PC-3 (cell line): Measurements from ENCODE around the gene FADD. TPM values are rescaled to one million over a fixed set of nuclear protein-coding genes. Genes with fewer than 3 reads are reported as not detected.

Experiments used
- ATAC-seq: fragments of 200-7000 bp; cut with Tn5 transposase; 2 replicates; pipeline ENCODE4 v1.9.1; 2020; ENCODE audit warnings: mild to moderate bottlenecking, moderate library complexity
- Bru-seq: library from RNA; stranded (reverse); fragments of 400-500 nt; gene quantifications from one replicate; lab custom pipeline; 2021; lab: Mats Ljungman, UMichigan
- BruChase-seq, 2 experiments: library from RNA; stranded (reverse); fragments of 400-500 nt; gene quantifications; one replicate each; lab custom pipeline; 2021; lab: Mats Ljungman, UMichigan
- BruUV-seq: library from RNA; stranded (reverse); fragments of 400-500 nt; replicated peaks from 2 replicates; lab custom pipeline; 2021; lab: Mats Ljungman, UMichigan
- CTCF ChIA-PET: fragments of 300-600 bp; sonication (Branson Sonifier 250); formaldehyde crosslinking; loops from one replicate; lab custom pipeline; 2022; ENCODE audit warnings: antibody characterized with exemption; lab: Charles Lee
- POLR2A ChIA-PET: fragments of 300-600 bp; sonication (Branson Sonifier 250); formaldehyde crosslinking; loops from one replicate; lab custom pipeline; 2022; ENCODE audit warnings: antibody characterized with exemption; ENCODE audit not compliant: unreplicated experiment; lab: Charles Lee
- DNase-seq: peaks from one replicate; pipeline ENCODE4 v3.0.0-alpha.2; 2015
- H2AFZ ChIP-seq: fragments of 300-600 bp; sonication (generic); 2 replicates; pipeline ENCODE4 v1.6.0; 2016; ENCODE audit warnings: antibody characterized with exemption, low read length
- H3F3A ChIP-seq: fragments of 300-600 bp; sonication (generic); one replicate; pipeline ENCODE4 v1.6.0; 2017; ENCODE audit warnings: antibody characterized with exemption, low read length, control low read depth, mild to moderate bottlenecking; ENCODE audit not compliant: unreplicated experiment
- H3K27ac ChIP-seq: fragments of 300-600 bp; sonication (generic); 2 replicates; pipeline ENCODE4 v1.5.1; 2016; ENCODE audit warnings: mild to moderate bottlenecking, low read length
- H3K27me3 ChIP-seq: fragments of 300-600 bp; sonication (generic); 2 replicates; pipeline ENCODE4 v1.6.1; 2016; ENCODE audit warnings: low read length, mixed read lengths
- H3K36me3 ChIP-seq: fragments of 300-600 bp; sonication (generic); 2 replicates; pipeline ENCODE4 v1.6.1; 2016; ENCODE audit warnings: low read depth, mixed run types, low read length, mixed read lengths
- H3K4me1 ChIP-seq: fragments of 300-600 bp; sonication (generic); 2 replicates; pipeline ENCODE4 v1.5.1; 2016; ENCODE audit warnings: low read length; ENCODE audit not compliant: insufficient read depth
- H3K4me2 ChIP-seq: fragments of 300-600 bp; sonication (generic); 2 replicates; pipeline ENCODE4 v1.6.0; 2016; ENCODE audit warnings: low read length
- H3K4me3 ChIP-seq: fragments of 300-600 bp; sonication (generic); 2 replicates; pipeline ENCODE4 v1.5.1; 2016; ENCODE audit warnings: mild to moderate bottlenecking, low read length, mixed read lengths
- H3K79me2 ChIP-seq: fragments of 300-600 bp; sonication (generic); 2 replicates; pipeline ENCODE4 v1.6.1; 2017; ENCODE audit warnings: low read length, mixed read lengths
- H3K9ac ChIP-seq: fragments of 300-600 bp; sonication (generic); 2 replicates; pipeline ENCODE4 v1.6.0; 2016; ENCODE audit warnings: mild to moderate bottlenecking, low read length
- H3K9me2 ChIP-seq: fragments of 300-600 bp; sonication (generic); replicated peaks from 2 replicates; pipeline ENCODE4 v1.6.1; 2016; ENCODE audit warnings: mixed run types, low read length, mixed read lengths
- H3K9me3 ChIP-seq: fragments of 300-600 bp; sonication (generic); 2 replicates; pipeline ENCODE4 v1.6.1; 2016; ENCODE audit warnings: low read length, mixed read lengths
- H4K20me1 ChIP-seq: fragments of 300-600 bp; sonication (generic); 2 replicates; pipeline ENCODE4 v1.6.1; 2016; ENCODE audit warnings: low read length, mixed read lengths
- CTCF ChIP-seq: fragments of 300-600 bp; sonication (generic); conservative IDR thresholded peaks from 2 replicates; pipeline ENCODE4 v1.5.1; 2017; ENCODE audit warnings: antibody characterized with exemption, low read depth, mild to moderate bottlenecking, low read length
- EZH2 ChIP-seq: fragments of 300-600 bp; sonication (generic); IDR thresholded peaks from one replicate; pipeline ENCODE4 v1.6.1; 2017; ENCODE audit warnings: antibody characterized with exemption, mild to moderate bottlenecking, low read length; ENCODE audit not compliant: unreplicated experiment
- EZH2phosphoT487 ChIP-seq: fragments of 300-600 bp; sonication (generic); IDR thresholded peaks from 2 replicates; pipeline ENCODE4 v1.6.1; 2018; ENCODE audit warnings: mild to moderate bottlenecking, antibody characterized with exemption, low read length, borderline replicate concordance
- intact Hi-C: fragments of 100-400 bp; cut with micrococcal nuclease; formaldehyde crosslinking; loops from 2 replicates; pipeline ENCODE4 v1.9.0; 2023
- long read RNA-seq: library from polyadenylated mRNA; unstranded; transcript quantifications from one replicate; pipeline ENCODE4 v2.0.0, GENCODE V29; 2021; ENCODE audit not compliant: unreplicated experiment
- total RNA-seq: library from RNA; depleted of rRNA; stranded (reverse); fragments of >200 nt; gene quantifications from 2 replicates; pipeline ENCODE4 v1.2.3, GENCODE V29; 2014; rRNA removed

The FADD gene
- 79.5 and 93.9 TPM in 2 replicates for total RNA-seq
- percentile 96 among the genes with signal in this experiment for Bru-seq, nascent RNA
- percentile 83 among the genes with signal in this experiment for BruChase-seq, experiment 1, labeled RNA remaining after a 6-hour chase
- percentile 96 among the genes with signal in this experiment for BruChase-seq, experiment 2, labeled RNA remaining after a 2-hour chase
- long read RNA-seq, transcript FADD-201 (2 exons, 1,841 nt), result major isoform, 127 of 153 reads
- long read RNA-seq, partial matches to known transcripts, result 0 of 153 reads
- long read RNA-seq, other reads (novel, unspliced or antisense), result 26 of 153 reads

DNA sequence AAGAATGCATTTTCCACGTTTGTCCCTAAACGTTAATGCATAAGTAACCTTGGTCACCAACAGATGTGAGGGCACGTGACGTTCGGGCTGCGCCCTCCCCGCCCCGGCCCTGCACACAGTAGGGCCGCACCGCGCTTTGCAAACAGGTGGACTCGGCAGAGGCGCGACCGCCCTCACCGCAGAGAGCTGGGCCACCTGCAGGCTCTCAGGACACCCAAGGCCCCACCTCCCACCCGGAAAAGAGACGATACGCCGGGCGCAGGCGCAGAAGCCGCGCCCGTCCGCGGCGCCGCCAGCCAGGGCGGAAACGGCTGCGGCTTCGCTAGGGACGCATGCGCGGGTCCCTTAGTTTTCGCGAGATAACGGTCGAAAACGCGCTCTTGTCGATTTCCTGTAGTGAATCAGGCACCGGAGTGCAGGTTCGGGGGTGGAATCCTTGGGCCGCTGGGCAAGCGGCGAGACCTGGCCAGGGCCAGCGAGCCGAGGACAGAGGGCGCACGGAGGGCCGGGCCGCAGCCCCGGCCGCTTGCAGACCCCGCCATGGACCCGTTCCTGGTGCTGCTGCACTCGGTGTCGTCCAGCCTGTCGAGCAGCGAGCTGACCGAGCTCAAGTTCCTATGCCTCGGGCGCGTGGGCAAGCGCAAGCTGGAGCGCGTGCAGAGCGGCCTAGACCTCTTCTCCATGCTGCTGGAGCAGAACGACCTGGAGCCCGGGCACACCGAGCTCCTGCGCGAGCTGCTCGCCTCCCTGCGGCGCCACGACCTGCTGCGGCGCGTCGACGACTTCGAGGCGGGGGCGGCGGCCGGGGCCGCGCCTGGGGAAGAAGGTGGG, at the start of gene FADD:
FADD (plus strand) TSS at position 377 of the 831 bp plus-strand sequence; CDS start at position 541, 164 bp downstream.
- H3K79me2 ChIP-seq, result peaks cover 48% of the 10 kb centered on the region
- peak within 1 kb of the TSS; percentile 96 for H3K27ac ChIP-seq
- peak within 1 kb of the TSS; percentile 76 for H3K4me3 ChIP-seq
- TF ChIP-seq EZH2 (no peak), EZH2phosphoT487 (no peak), CTCF (no peak)
- ATAC-seq, result peak; percentile 75
- intact Hi-C loops, result loop anchor here (1.0 kb wide), 2 partner anchors 30 to 67 kb away; partner anchors contain the start of gene PPFIA1
- H3K4me2 ChIP-seq, result peak within 1 kb of the TSS; percentile 83
- H3K4me1 ChIP-seq, result peaks cover 22% of the 10 kb centered on the region
- H2AFZ ChIP-seq, result peak within 1 kb of the TSS; percentile 63
- no peaks in the 10 kb centered on the region for H3K9me2 ChIP-seq
- POLR2A ChIA-PET, result no interaction called here
- BruUV-seq, result no TSS peak
- peaks cover 39% of the 10 kb centered on the region for H4K20me1 ChIP-seq
- H3K9me3 ChIP-seq, result no peaks in the 10 kb centered on the region
- H3K9ac ChIP-seq, result peak within 1 kb of the TSS; percentile 99
- DNase-seq, result peak; percentile 99
- CTCF ChIA-PET, result no interaction called here
- H3F3A ChIP-seq, result no peaks in the 10 kb centered on the region
- peaks cover 32% of the 10 kb centered on the region for H3K36me3 ChIP-seq
- no peaks in the 10 kb centered on the region for H3K27me3 ChIP-seq

DNA sequence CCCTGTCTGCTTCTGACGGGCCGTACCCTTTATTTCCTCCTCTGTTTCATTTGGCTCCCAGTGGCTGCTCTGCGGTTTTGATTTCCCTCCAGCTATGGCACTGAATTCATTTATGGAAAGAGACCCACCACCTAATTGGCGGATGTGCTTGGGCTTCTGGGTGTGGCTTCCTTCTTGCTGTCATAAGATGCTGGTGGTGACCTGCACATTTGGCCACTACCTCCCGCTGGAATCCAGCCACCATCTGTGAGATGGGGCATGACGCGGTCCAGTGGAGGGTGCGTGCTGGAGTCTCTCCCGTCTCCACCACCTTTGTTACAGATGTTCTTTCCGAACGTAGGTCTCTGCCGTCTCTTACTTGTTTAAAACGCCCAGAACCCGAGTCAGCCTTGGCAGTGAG, 47.7 kb upstream of the FADD start:
- CTCF ChIA-PET, result no interaction called here
- no peaks in the 10 kb centered on the region for H3K79me2 ChIP-seq
- H4K20me1 ChIP-seq, result no peaks in the 10 kb centered on the region
- ATAC-seq (no peak), DNase-seq (no peak)
- no peak overlapping the region for H3K4me2 ChIP-seq
- H2AFZ ChIP-seq, result no peak overlapping the region
- no peaks in the 10 kb centered on the region for H3K9me3 ChIP-seq
- peaks cover 22% of the 10 kb centered on the region for H3K4me1 ChIP-seq
- H3K9ac ChIP-seq, result no peak overlapping the region
- BruUV-seq, result no TSS peak
- H3F3A ChIP-seq, result no peaks in the 10 kb centered on the region
- intact Hi-C loops, result loop anchor here (5.0 kb wide), 1 partner anchor 73 kb away; no protein-coding TSS in a partner anchor
- H3K27ac ChIP-seq, result no peak overlapping the region
- no peaks in the 10 kb centered on the region for H3K27me3 ChIP-seq
- no peak overlapping the region for H3K4me3 ChIP-seq
- H3K36me3 ChIP-seq, result peaks cover 54% of the 10 kb centered on the region
- POLR2A ChIA-PET, result no interaction called here
- H3K9me2 ChIP-seq, result no peaks in the 10 kb centered on the region
- no peak for TF ChIP-seq EZH2
- no peak for TF ChIP-seq EZH2phosphoT487
- no peak for TF ChIP-seq CTCF
